AG04450 (cell line): ENCODE measurements around the gene ZC3H18. TPM values are rescaled to one million over a fixed set of nuclear protein-coding genes. Genes with fewer than 3 reads are reported as not detected.

ENCODE experiments used
- CTCF ChIA-PET: fragments of 300-600, 350-600 bp; formaldehyde crosslinking; extraction: SDS; loops from one replicate; lab custom pipeline; 2022; ENCODE audit warnings: antibody characterized with exemption, inconsistent platforms; lab: Charles Lee
- POLR2A ChIA-PET: fragments of 350-600 bp; formaldehyde crosslinking; extraction: SDS; loops from one replicate; lab custom pipeline; 2021; ENCODE audit warnings: antibody characterized with exemption, inconsistent platforms; lab: Yijun Ruan, JAX
- DNase-seq: peaks from one replicate; pipeline ENCODE4 v3.0.0-alpha.2; 2011; ENCODE audit warnings: low read depth, low spot score
- H3K27ac ChIP-seq: one replicate; pipeline ENCODE4 v1.5.1; 2012; ENCODE audit warnings: low read depth, low read length, control low read depth
- H3K27me3 ChIP-seq: one replicate; pipeline ENCODE4 v1.6.0; 2012; ENCODE audit warnings: low read length; ENCODE audit not compliant: control insufficient read depth, insufficient read depth
- H3K4me3 ChIP-seq: 2 replicates; pipeline ENCODE4 v1.5.1; 2011; ENCODE audit warnings: mild to moderate bottlenecking, low read depth, low read length, control low read depth
- H3K9me3 ChIP-seq: 2 replicates; pipeline ENCODE4 v1.5.1; 2012; ENCODE audit warnings: low read length; ENCODE audit not compliant: control insufficient read depth, insufficient read depth
- CTCF ChIP-seq: IDR thresholded peaks from 2 replicates; pipeline ENCODE4 v1.5.1; 2011; ENCODE audit warnings: low read depth, low read length, control low read depth, inconsistent platforms
- polyA plus RNA-seq: library from polyadenylated mRNA; depleted of rRNA; stranded (reverse); fragments of >200 nt; gene quantifications from 2 replicates; pipeline ENCODE4 v1.2.3, GENCODE V29; 2011

ZC3H18 gene
- polyA plus RNA-seq, 1 experiment, result 10.1 TPM

- CTCF ChIA-PET, result no interaction called here
- no peaks in the 10 kb centered on the region for H3K27me3 ChIP-seq
- no peak for TF ChIP-seq CTCF
- H3K9me3 ChIP-seq, result no peaks in the 10 kb centered on the region; the same call in 1 of the 2 replicates
- no peak overlapping the region for H3K27ac ChIP-seq
- H3K4me3 ChIP-seq, result no peak overlapping the region
- POLR2A ChIA-PET, result no interaction called here
- DNase-seq, result no peak
These were observed 53.7 kb downstream of the ZC3H18 start for GRCh38 chr16:88623858-88624257.

GRCh38 chr16:88624481-88624880 is 54.3 kb downstream of the ZC3H18 start:
- no peaks in the 10 kb centered on the region for H3K27me3 ChIP-seq
- no peaks in the 10 kb centered on the region; the same call in 1 of the 2 replicates for H3K9me3 ChIP-seq
- no peak overlapping the region for H3K4me3 ChIP-seq
- DNase-seq, result no peak
- no peak for TF ChIP-seq CTCF
- H3K27ac ChIP-seq, result no peak overlapping the region
- ChIA-PET POLR2A (no interaction called here), CTCF (no interaction called here)

- no peak for DNase-seq
- H3K27ac ChIP-seq, result no peak overlapping the region
- no peaks in the 10 kb centered on the region; the same call in 1 of the 2 replicates for H3K9me3 ChIP-seq
- H3K27me3 ChIP-seq, result no peaks in the 10 kb centered on the region
- ChIA-PET POLR2A (no interaction called here), CTCF (no interaction called here)
- TF ChIP-seq CTCF, result no peak
- no peak overlapping the region for H3K4me3 ChIP-seq
These were observed 54.9 kb downstream of the ZC3H18 start for GRCh38 chr16:88624977-88625576.

DNA sequence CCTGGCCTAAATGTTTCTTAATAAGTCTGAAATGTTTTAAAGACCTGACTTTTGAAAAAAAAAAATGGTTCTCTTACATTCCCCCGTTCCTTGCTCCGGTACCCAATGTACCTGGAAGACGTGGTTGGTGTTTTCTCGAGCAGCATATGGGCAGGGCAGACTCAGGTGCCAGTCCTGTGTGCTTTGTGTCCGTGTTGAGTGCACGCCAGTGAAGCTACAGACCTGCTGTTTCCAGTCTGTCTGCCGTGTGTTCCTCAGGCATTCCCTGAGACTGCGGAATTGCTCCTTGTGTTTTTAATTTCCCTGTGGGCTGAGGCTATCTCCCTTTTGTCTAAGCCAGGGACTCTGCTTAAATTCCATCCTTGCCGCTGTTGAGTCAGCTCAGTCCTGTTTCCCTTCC is 56.4 kb downstream of the ZC3H18 start:
- Histone ChIP-seq H3K27ac (no peak overlapping the region), H3K27me3 (no peaks in the 10 kb centered on the region), H3K4me3 (no peak overlapping the region), H3K9me3 (no peaks in the 10 kb centered on the region; the same call in 1 of the 2 replicates)
- POLR2A ChIA-PET, result no interaction called here
- CTCF ChIA-PET, result no interaction called here
- no peak for DNase-seq
- no peak for TF ChIP-seq CTCF

DNA sequence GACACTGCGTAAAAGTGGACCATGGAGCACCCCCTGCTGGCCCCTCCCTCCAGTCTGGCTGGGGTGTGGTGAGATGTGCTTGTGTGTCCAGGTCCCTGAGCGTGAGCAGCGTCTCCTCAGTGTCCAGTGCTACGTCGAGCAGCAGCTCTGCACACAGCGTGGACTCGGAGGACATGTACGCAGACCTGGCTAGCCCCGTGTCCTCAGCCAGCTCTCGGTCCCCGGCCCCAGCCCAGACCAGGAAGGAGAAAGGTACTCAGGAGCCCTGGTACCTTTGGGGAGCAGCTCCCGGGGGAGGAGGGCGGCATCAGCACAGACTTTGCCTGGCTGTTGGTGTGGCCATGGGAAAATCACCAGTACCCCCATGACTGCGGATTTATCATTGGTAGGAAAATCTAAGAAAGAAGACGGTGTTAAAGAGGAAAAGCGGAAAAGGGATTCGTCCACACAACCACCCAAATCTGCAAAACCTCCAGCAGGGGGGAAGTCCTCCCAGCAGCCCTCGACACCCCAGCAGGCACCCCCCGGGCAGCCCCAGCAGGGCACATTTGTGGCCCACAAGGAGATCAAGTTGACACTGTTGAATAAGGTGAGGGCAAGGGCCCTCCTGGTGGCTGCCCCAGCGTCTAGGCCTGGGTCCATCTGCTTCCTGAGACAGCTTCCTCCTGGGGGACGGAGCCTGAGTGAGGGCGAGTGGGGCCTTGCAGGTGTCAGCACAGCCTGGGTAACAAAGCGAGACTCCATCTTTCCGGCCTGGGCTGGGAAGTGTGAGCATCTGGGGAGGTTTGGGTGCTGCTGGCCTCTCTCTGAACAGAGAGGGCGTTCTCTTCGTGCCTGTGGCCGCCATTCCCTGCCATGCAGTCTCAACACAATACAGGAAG is 57.6 kb downstream of the ZC3H18 start:
- TF ChIP-seq CTCF, result no peak
- H3K4me3 ChIP-seq, result no peak overlapping the region
- CTCF ChIA-PET, result no interaction called here
- no peak for DNase-seq
- POLR2A ChIA-PET, result no interaction called here
- no peak overlapping the region for H3K27ac ChIP-seq
- no peaks in the 10 kb centered on the region; the same call in 1 of the 2 replicates for H3K9me3 ChIP-seq
- H3K27me3 ChIP-seq, result no peaks in the 10 kb centered on the region
